HCT116 (cell line): ENCODE data around the gene CHML. TPM values are rescaled to one million over a fixed set of nuclear protein-coding genes. Genes with fewer than 3 reads are reported as not detected.

Source experiments
- ATAC-seq: fragments of 200-7000 bp; cut with Tn5 transposase; 2 replicates; pipeline ENCODE4 v1.9.1; 2020; ENCODE audit warnings: mild to moderate bottlenecking, moderate library complexity
- BruUV-seq: library from RNA; stranded (reverse); fragments of 400-500 nt; replicated peaks from 2 replicates; lab custom pipeline; 2021; lab: Mats Ljungman, UMichigan
- CTCF ChIA-PET: fragments of 300-600 bp; sonication (Branson Sonifier 250); formaldehyde crosslinking; loops from one replicate; lab custom pipeline; 2021; ENCODE audit warnings: antibody characterized with exemption; lab: Charles Lee
- POLR2A ChIA-PET: fragments of 300-600, 350-600 bp; sonication (Branson Sonifier 250); formaldehyde crosslinking; loops from one replicate; lab custom pipeline; 2021; ENCODE audit warnings: antibody characterized with exemption; lab: Charles Lee
- RAD21 ChIA-PET, 2 experiments: fragments of 300-600 bp; sonication (Branson Sonifier 250); formaldehyde crosslinking; loops; one replicate each; lab custom pipeline; 2023; ENCODE audit warnings: low total read pairs in 2 of 2; ENCODE audit not compliant: uncharacterized antibody in 2 of 2, unreplicated experiment in 2 of 2, low non-redundant PET in 1 of 2; lab: Charles Lee
- DNase-seq: peaks from one replicate; pipeline ENCODE4 v3.0.0-alpha.2; 2010; ENCODE audit warnings: low read depth, low spot score
- H2AFZ ChIP-seq: fragments of 200-600 bp; shearing (Covaris generic), sonication (generic); 2 replicates; pipeline ENCODE4 v1.6.1; 2017; ENCODE audit warnings: low read depth, mixed run types, mixed read lengths, antibody characterized with exemption, low read length; ENCODE audit not compliant: poor library complexity, severe bottlenecking
- H3K27ac ChIP-seq: 2 replicates; pipeline ENCODE4 v1.5.1; 2012; ENCODE audit warnings: low read depth, low read length
- H3K27me3 ChIP-seq: fragments of 200-600 bp; sonication (generic); 2 replicates; pipeline ENCODE4 v1.6.1; 2016; ENCODE audit warnings: mixed run types, low read length, mixed read lengths; ENCODE audit not compliant: insufficient read depth
- H3K36me3 ChIP-seq, 2 experiments: fragments of 200-500 bp in 1 of 2; fragments of 200-600 bp in 1 of 2; sonication (Bioruptor generic) in 1 of 2; sonication (generic) in 1 of 2; 2 replicates each; pipeline versions ENCODE4 v1.5.1 to v1.6.1; 2014 to 2016; ENCODE audit warnings: low read length in 2 of 2, inconsistent platforms in 1 of 2, mixed read lengths in 1 of 2, mixed run types in 1 of 2; ENCODE audit not compliant: insufficient read depth in 2 of 2, control insufficient read depth in 1 of 2
- H3K4me1 ChIP-seq, 2 experiments: fragments of 200-600 bp in 1 of 2; sonication (generic) in 1 of 2; 2 replicates each; pipeline versions ENCODE4 v1.5.1 to v1.6.1; 2012 to 2017; ENCODE audit warnings: low read length in 2 of 2, inconsistent platforms in 1 of 2, mild to moderate bottlenecking in 1 of 2, mixed read lengths in 1 of 2, mixed run types in 1 of 2, moderate library complexity in 1 of 2; ENCODE audit not compliant: insufficient read depth in 2 of 2, control insufficient read depth in 1 of 2
- H3K4me2 ChIP-seq: fragments of 200-600 bp; sonication (generic); 2 replicates; pipeline ENCODE4 v1.6.1; 2017; ENCODE audit warnings: mixed run types, low read length, mixed read lengths
- H3K4me3 ChIP-seq, 2 experiments: fragments of 200-600 bp in 1 of 2; sonication (generic) in 1 of 2; replicated peaks in 1 of 2; 2 replicates each; pipeline ENCODE4 v1.5.1; 2011 to 2016; ENCODE audit warnings: low read length in 2 of 2, control low read depth in 1 of 2, low read depth in 1 of 2, mild to moderate bottlenecking in 1 of 2, mixed read lengths in 1 of 2, mixed run types in 1 of 2
- H3K79me2 ChIP-seq: fragments of 200-600 bp; sonication (generic); 2 replicates; pipeline ENCODE4 v1.6.1; 2017; ENCODE audit warnings: mild to moderate bottlenecking, mixed run types, low read length, moderate library complexity, mixed read lengths; ENCODE audit not compliant: insufficient read depth
- H3K9ac ChIP-seq: fragments of 200-600 bp; sonication (generic); 2 replicates; pipeline ENCODE4 v1.6.1; 2016; ENCODE audit warnings: low read length, mixed read lengths
- H3K9me2 ChIP-seq: fragments of 200-600 bp; sonication (generic), shearing (Covaris generic); 2 replicates; pipeline ENCODE4 v1.6.1; 2017; ENCODE audit warnings: mixed run types, mild to moderate bottlenecking, moderate library complexity; ENCODE audit not compliant: insufficient read depth
- H3K9me3 ChIP-seq, 2 experiments: fragments of 200-500 bp in 1 of 2; fragments of 200-600 bp in 1 of 2; sonication (Bioruptor generic) in 1 of 2; sonication (generic) in 1 of 2; 2 replicates each; pipeline ENCODE4 v1.6.1; 2014 to 2017; ENCODE audit warnings: low read length in 2 of 2, mixed read lengths in 2 of 2, inconsistent platforms in 1 of 2, low read depth in 1 of 2, mild to moderate bottlenecking in 1 of 2, mixed run types in 1 of 2, moderate library complexity in 1 of 2; ENCODE audit not compliant: control insufficient read depth in 1 of 2, insufficient read depth in 1 of 2
- H4K20me1 ChIP-seq: fragments of 200-600 bp; sonication (generic), shearing (Covaris generic); 2 replicates; pipeline ENCODE4 v1.6.1; 2017; ENCODE audit warnings: mixed run types, mild to moderate bottlenecking, moderate library complexity; ENCODE audit not compliant: insufficient read depth
- EZH2phosphoT487 ChIP-seq: fragments of 200-600 bp; IDR thresholded peaks from 2 replicates; pipeline ENCODE4 v1.6.1; 2018; ENCODE audit warnings: antibody characterized with exemption, borderline replicate concordance
- JUND ChIP-seq: IDR thresholded peaks from 2 replicates; pipeline ENCODE4 v1.6.1; 2012
- POLR2A ChIP-seq: IDR thresholded peaks from 2 replicates; pipeline ENCODE4 v1.7.0; 2011; ENCODE audit warnings: borderline replicate concordance; ENCODE audit not compliant: insufficient read depth, insufficient read length; ENCODE audit errors: extremely low read depth
- RAD21 ChIP-seq: IDR thresholded peaks from 2 replicates; pipeline ENCODE4 v1.6.1; 2012; ENCODE audit warnings: low read depth, mild to moderate bottlenecking
- SRF ChIP-seq: IDR thresholded peaks from 2 replicates; pipeline ENCODE4 v1.6.1; 2012; ENCODE audit warnings: low read depth
- ZFX ChIP-seq: fragments of 450-650 bp; IDR thresholded peaks from 2 replicates; pipeline ENCODE4 v1.6.1; 2017
- intact Hi-C: fragments of 100-400 bp; cut with micrococcal nuclease; formaldehyde crosslinking; loops from 2 replicates; pipeline ENCODE4 v1.10.0; 2022
- total RNA-seq: library from RNA; stranded (reverse); gene quantifications from one replicate; pipeline ENCODE4 v1.2.1, GENCODE V29; 2021; ENCODE audit not compliant: unreplicated experiment
- TF ChIP-seq, protein P1 (sequence below): IDR thresholded peaks from 2 replicates; pipeline ENCODE4 v1.6.1; 2012
- TF ChIP-seq, protein P2 (sequence below): IDR thresholded peaks from 2 replicates; pipeline ENCODE4 v1.6.1; 2012; ENCODE audit warnings: low read depth
- TF ChIP-seq, protein P3 (sequence below): IDR thresholded peaks from 2 replicates; pipeline ENCODE4 v1.6.1; 2011; ENCODE audit warnings: mild to moderate bottlenecking, low read length, moderate library complexity; ENCODE audit not compliant: insufficient replicate concordance; ENCODE audit errors: extremely low read depth
- TF ChIP-seq, protein P4 (sequence below), 3 experiments: fragments of 200-600 bp in 1 of 3; sonication (generic) in 1 of 3; IDR thresholded peaks in 2 of 3; conservative IDR thresholded peaks in 1 of 3; 2 replicates each; pipeline ENCODE4 v1.5.1; 2012 to 2017; ENCODE audit warnings: low read depth in 2 of 3, low read length in 2 of 3, antibody characterized with exemption in 1 of 3, borderline replicate concordance in 1 of 3, control low read depth in 1 of 3, mild to moderate bottlenecking in 1 of 3, mixed read lengths in 1 of 3, mixed run types in 1 of 3, moderate library complexity in 1 of 3; ENCODE audit not compliant: insufficient read depth in 1 of 3

The CHML gene
- total RNA-seq, 1 experiment from 2014 or later, result 9.7 TPM

DNA sequence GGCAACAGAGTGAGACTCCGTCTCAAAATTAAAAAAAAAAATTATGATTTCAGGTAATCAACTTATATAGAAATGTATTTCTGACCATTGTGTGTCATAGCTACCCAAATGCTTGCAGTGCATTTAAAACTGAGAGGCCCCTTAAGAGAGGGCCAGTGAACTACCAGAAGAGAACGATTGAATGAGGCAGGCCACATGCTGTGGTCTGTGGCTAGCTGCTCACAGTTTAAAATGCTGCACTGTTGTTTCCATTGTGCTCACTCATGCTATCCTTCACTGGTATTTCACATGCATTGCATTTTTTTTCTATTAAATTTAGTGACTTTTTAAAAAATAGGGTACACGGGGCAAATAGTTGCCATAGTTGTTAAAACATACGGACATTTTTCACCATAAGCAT, 26.0 kb downstream of the CHML start:
- Histone ChIP-seq H3K9ac (no peak overlapping the region), H3K4me2 (no peak overlapping the region), H3K4me1 (peaks cover 0 to 5% of the 10 kb centered on the region in 2 experiments; a peak in 1 of 4 replicates), H3K9me3 (no peaks in the 10 kb centered on the region), H3K9me2 (no peaks in the 10 kb centered on the region), H3K79me2 (no peaks in the 10 kb centered on the region), H3K27me3 (no peaks in the 10 kb centered on the region), H3K4me3 (no peak overlapping the region), H3K36me3 (no peaks in the 10 kb centered on the region), H4K20me1 (no peaks in the 10 kb centered on the region), H3K27ac (no peak overlapping the region), H2AFZ (no peak overlapping the region)
- no peak for ATAC-seq
- ChIA-PET POLR2A (no interaction called here), RAD21 (no interaction called here), CTCF (no interaction called here)
- no peak for DNase-seq
- intact Hi-C loops, result no loop called here
- no peak for TF ChIP-seq SRF
- TF ChIP-seq, protein P1, sequence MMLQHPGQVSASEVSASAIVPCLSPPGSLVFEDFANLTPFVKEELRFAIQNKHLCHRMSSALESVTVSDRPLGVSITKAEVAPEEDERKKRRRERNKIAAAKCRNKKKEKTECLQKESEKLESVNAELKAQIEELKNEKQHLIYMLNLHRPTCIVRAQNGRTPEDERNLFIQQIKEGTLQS, result no peak
- BruUV-seq, result no TSS peak

DNA sequence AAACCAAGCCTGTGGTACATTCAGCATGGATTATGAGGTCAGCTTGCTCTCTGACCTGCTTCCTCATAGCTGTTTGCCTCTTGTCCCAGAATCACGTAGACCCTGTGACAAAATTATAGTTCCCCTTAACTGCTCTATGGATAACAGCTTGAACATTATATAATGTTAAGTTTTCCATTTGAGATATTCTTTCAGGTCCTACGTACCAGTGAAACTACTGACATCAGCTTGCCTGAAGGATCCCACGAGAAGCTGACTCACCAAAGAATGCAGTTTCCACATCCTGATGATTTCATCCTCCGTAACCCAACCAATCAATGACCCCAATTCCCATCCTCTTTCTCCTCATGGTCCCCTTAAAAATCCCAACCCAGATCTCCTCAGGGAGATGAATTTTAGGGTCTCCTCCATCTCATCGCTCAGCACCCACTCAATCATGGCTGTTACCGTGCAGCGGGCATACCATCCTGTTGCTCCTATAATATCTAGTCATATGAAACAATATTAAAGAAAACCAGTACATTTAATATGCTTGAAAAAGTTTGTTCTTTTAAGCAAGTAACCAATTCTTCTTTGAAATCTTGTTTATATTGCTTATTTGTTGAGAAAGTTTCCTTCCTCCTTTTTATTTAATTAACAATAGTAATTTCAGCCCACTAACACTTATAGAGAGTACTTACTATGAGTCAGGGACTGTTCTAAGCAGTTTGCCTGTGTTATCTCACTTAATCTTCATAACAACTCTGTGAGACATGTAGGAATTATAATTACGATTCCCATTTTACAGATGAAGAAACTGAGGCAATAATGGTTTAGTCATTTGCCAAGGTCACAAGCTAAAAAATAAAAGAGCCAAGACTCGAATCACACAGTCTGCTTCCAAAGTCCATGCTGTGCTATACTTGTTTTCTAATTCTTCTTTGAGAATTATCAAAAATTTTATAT, 27.4 kb downstream of the CHML start:
- Histone ChIP-seq H4K20me1 (no peaks in the 10 kb centered on the region; the same call in 1 of the 2 replicates), H3K27ac (no peak overlapping the region), H2AFZ (no peak overlapping the region), H3K79me2 (no peaks in the 10 kb centered on the region), H3K9me2 (no peaks in the 10 kb centered on the region), H3K36me3 (no peaks in the 10 kb centered on the region), H3K4me2 (no peak overlapping the region), H3K9me3 (no peaks in the 10 kb centered on the region), H3K4me1 (peaks cover 0 to 5% of the 10 kb centered on the region in 2 experiments; a peak in 1 of 4 replicates), H3K4me3 (no peak overlapping the region), H3K27me3 (no peaks in the 10 kb centered on the region), H3K9ac (no peak overlapping the region)
- ChIA-PET RAD21 (no interaction called here), CTCF (interaction anchor here (1.9 to 2.8 kb wide), 4 partner anchors 13 to 386 kb away, joined by 6 to 22 read pairs (median 12); partner anchors contain the start of gene MAP1LC3C), POLR2A (no interaction called here)
- DNase-seq (no peak), ATAC-seq (no peak)
- no TSS peak for BruUV-seq
- intact Hi-C loops, result no loop called here
- TF ChIP-seq EZH2phosphoT487 (no peak), POLR2A (no peak), JUND (no peak), ZFX (no peak), RAD21 (no peak)
- TF ChIP-seq, protein P2, sequence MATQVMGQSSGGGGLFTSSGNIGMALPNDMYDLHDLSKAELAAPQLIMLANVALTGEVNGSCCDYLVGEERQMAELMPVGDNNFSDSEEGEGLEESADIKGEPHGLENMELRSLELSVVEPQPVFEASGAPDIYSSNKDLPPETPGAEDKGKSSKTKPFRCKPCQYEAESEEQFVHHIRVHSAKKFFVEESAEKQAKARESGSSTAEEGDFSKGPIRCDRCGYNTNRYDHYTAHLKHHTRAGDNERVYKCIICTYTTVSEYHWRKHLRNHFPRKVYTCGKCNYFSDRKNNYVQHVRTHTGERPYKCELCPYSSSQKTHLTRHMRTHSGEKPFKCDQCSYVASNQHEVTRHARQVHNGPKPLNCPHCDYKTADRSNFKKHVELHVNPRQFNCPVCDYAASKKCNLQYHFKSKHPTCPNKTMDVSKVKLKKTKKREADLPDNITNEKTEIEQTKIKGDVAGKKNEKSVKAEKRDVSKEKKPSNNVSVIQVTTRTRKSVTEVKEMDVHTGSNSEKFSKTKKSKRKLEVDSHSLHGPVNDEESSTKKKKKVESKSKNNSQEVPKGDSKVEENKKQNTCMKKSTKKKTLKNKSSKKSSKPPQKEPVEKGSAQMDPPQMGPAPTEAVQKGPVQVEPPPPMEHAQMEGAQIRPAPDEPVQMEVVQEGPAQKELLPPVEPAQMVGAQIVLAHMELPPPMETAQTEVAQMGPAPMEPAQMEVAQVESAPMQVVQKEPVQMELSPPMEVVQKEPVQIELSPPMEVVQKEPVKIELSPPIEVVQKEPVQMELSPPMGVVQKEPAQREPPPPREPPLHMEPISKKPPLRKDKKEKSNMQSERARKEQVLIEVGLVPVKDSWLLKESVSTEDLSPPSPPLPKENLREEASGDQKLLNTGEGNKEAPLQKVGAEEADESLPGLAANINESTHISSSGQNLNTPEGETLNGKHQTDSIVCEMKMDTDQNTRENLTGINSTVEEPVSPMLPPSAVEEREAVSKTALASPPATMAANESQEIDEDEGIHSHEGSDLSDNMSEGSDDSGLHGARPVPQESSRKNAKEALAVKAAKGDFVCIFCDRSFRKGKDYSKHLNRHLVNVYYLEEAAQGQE, result no peak
- TF ChIP-seq, protein P3, sequence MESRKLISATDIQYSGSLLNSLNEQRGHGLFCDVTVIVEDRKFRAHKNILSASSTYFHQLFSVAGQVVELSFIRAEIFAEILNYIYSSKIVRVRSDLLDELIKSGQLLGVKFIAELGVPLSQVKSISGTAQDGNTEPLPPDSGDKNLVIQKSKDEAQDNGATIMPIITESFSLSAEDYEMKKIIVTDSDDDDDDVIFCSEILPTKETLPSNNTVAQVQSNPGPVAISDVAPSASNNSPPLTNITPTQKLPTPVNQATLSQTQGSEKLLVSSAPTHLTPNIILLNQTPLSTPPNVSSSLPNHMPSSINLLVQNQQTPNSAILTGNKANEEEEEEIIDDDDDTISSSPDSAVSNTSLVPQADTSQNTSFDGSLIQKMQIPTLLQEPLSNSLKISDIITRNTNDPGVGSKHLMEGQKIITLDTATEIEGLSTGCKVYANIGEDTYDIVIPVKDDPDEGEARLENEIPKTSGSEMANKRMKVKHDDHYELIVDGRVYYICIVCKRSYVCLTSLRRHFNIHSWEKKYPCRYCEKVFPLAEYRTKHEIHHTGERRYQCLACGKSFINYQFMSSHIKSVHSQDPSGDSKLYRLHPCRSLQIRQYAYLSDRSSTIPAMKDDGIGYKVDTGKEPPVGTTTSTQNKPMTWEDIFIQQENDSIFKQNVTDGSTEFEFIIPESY, result no peak
- TF ChIP-seq, protein P4, sequence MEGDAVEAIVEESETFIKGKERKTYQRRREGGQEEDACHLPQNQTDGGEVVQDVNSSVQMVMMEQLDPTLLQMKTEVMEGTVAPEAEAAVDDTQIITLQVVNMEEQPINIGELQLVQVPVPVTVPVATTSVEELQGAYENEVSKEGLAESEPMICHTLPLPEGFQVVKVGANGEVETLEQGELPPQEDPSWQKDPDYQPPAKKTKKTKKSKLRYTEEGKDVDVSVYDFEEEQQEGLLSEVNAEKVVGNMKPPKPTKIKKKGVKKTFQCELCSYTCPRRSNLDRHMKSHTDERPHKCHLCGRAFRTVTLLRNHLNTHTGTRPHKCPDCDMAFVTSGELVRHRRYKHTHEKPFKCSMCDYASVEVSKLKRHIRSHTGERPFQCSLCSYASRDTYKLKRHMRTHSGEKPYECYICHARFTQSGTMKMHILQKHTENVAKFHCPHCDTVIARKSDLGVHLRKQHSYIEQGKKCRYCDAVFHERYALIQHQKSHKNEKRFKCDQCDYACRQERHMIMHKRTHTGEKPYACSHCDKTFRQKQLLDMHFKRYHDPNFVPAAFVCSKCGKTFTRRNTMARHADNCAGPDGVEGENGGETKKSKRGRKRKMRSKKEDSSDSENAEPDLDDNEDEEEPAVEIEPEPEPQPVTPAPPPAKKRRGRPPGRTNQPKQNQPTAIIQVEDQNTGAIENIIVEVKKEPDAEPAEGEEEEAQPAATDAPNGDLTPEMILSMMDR (IDR thresholded peaks at IDR 0.05 in 2 of 3, conservative IDR thresholded peaks at IDR 0.05 in 1 of 3; ENCODE audit: borderline replicate concordance in 1 of 3, insufficient read depth in 1 of 3, low read depth in 2 of 3, low read length in 2 of 3), result no peak
